LNCAP (cell line): ENCODE results near the gene SBF1.

Experiments
- CTCF ChIP-seq: fragments of 450-650 bp; IDR thresholded peaks from 2 replicates; pipeline ENCODE4 v1.5.1; 2017; ENCODE audit warnings: mild to moderate bottlenecking

Gene SBF1

GRCh38 chr22:50474710-50475651, at the start of gene SBF1:
TSS of gene SBF1 (minus strand) at chr22:50475035. CDS start at chr22:50474840, 195 bp downstream.
- TF ChIP-seq CTCF, result no peak

- no peak for TF ChIP-seq CTCF
Measured at GRCh38 chr22:50523806-50524675, 49.2 kb upstream of the SBF1 start.

GRCh38 chr22:50523458-50523805, 48.6 kb upstream of the SBF1 start:
- no peak for TF ChIP-seq CTCF

- TF ChIP-seq CTCF, result no peak
Measured at GRCh38 chr22:50522806-50523438, 48.1 kb upstream of the SBF1 start.

- TF ChIP-seq CTCF, result no peak
Measured at GRCh38 chr22:50522208-50522805, 47.5 kb upstream of the SBF1 start.

- TF ChIP-seq CTCF, result no peak
Measured at GRCh38 chr22:50521710-50522109, 46.9 kb upstream of the SBF1 start.
